Gastroesophageal sphincter (tissue), 4 donors: ENCODE data around the gene ELMO3. TPM values are rescaled to one million over a fixed set of nuclear protein-coding genes. Genes with fewer than 3 reads are reported as not detected.

ENCODE experiments used
- ATAC-seq: fragments of 150-250 bp; one replicate; pipeline ENCODE4 v1.9.1; 2016; ENCODE audit warnings: mild to moderate bottlenecking, moderate library complexity
- H3K27ac ChIP-seq, 4 donors: fragments of 200-600 bp; sonication (generic) in 3 of 4; 1 replicate in 3 of 4; 2 replicates in 1 of 4; pipeline ENCODE4 v1.5.1; 2016 to 2019
- H3K27me3 ChIP-seq: fragments of 200-600 bp; sonication (generic); one replicate; pipeline ENCODE4 v1.5.1; 2019
- H3K36me3 ChIP-seq, 2 donors: fragments of 200-600 bp; sonication (generic); one replicate each; pipeline ENCODE4 v1.5.1; 2019; ENCODE audit warnings: control low read depth in 1 of 2
- H3K4me1 ChIP-seq, 3 donors: fragments of 200-600 bp; sonication (generic); 1 replicate in 2 of 3; 2 replicates in 1 of 3; pipeline ENCODE4 v1.5.1; 2016 to 2019; ENCODE audit warnings: control low read depth in 2 of 3
- H3K4me3 ChIP-seq, 2 donors: fragments of 200-600 bp; sonication (generic); one replicate each; pipeline ENCODE4 v1.5.1; 2019; ENCODE audit warnings: mild to moderate bottlenecking in 1 of 2, moderate library complexity in 1 of 2
- H3K9me3 ChIP-seq, 3 donors: fragments of 200-600 bp; sonication (generic); one replicate each; pipeline ENCODE4 v1.5.1; 2017 to 2019; ENCODE audit warnings: control low read depth in 2 of 3
- EP300 ChIP-seq: sonication (generic); formaldehyde crosslinking; IDR thresholded peaks from one replicate; pipeline ENCODE4 v1.6.1; 2017; ENCODE audit warnings: antibody characterized with exemption, mild to moderate bottlenecking
- POLR2A ChIP-seq, 2 donors: fragments of 450-650 bp; IDR thresholded peaks; one replicate each; pipeline ENCODE4 v1.6.1; 2017; ENCODE audit warnings: antibody characterized with exemption in 2 of 2, mild to moderate bottlenecking in 2 of 2, moderate library complexity in 1 of 2
- POLR2AphosphoS5 ChIP-seq: sonication (generic); formaldehyde crosslinking; IDR thresholded peaks from one replicate; pipeline ENCODE4 v1.6.1; 2017; ENCODE audit warnings: antibody characterized with exemption
- WGBS, 2 donors: methylation state at CpG; one replicate each; pipeline ENCODE4 v1.1.5; 2018; ENCODE audit warnings: low coverage in 1 of 2; 5-methylcytosine and 5-hydroxymethylcytosine counted together
- total RNA-seq, 4 donors: library from RNA; depleted of rRNA; stranded (reverse); fragments of >200 nt; gene quantifications; one replicate each; pipeline ENCODE4 v1.1.0, GENCODE V29; 2016
- TF ChIP-seq, protein P1 (sequence below), 4 experiments: fragments of 200-600 bp in 2 of 4; fragments of 450-650 bp in 2 of 4; sonication (generic) in 1 of 4; IDR thresholded peaks; one replicate each; pipeline ENCODE4 v1.5.1; 2017 to 2019; ENCODE audit warnings: antibody characterized with exemption in 4 of 4, mild to moderate bottlenecking in 2 of 4, moderate library complexity in 2 of 4

ELMO3 gene
- total RNA-seq, 4 donors from 2014 or later: 0.15 to 3.9 (median 1.3) TPM

DNA sequence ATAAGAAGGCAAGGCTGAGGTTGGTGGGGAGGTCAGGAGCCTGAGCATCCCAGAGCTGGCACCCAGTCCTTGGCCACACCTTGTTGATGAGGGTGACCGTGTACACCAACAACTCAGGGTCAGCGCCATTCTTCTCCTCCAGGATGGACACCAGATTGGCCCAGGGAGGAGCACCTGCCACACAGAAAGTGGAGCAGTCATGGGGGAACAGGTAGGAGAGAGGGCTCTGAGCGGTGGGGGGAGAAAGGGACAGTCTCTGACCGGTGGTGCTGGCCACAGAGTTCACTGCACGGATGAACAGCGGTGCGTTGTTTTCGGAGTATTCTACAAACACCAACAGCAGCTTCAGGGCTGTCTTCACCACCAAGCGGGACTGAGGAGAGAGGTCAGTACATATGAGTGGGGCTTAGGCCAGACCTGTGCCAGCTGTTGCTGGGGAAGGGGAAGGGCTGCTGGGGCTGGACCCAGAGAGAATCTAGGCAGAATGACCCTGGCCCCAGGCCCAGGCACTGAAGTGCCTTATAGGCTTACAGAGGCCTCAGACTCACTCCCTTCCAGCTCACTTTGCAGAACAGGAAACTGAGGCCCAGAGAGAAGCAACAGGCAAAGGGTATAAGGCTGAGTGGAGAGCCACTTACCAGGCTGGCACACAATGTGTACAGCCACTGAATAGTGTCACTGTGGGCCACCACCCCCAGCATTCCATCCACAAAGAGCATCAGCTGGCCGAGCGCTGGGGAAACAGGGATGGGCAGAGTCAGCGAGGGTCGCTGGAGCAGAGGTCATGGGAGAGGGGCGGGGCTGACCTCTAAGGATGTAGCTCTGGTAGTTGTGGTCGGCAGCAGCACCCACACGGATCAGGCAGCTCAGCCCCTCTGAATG, 38.7 kb downstream of the ELMO3 start:
- Histone ChIP-seq H3K36me3 (peaks cover 0 to 73% of the 10 kb centered on the region in 2 donors), H3K27me3 (no peaks in the 10 kb centered on the region), H3K4me3 (no peak overlapping the region), H3K4me1 (peaks cover 0 to 25% (median 7%) of the 10 kb centered on the region in 3 donors), H3K9me3 (no peaks in the 10 kb centered on the region), H3K27ac (no peak overlapping the region)
- no peak for ATAC-seq
- TF ChIP-seq, protein P1, sequence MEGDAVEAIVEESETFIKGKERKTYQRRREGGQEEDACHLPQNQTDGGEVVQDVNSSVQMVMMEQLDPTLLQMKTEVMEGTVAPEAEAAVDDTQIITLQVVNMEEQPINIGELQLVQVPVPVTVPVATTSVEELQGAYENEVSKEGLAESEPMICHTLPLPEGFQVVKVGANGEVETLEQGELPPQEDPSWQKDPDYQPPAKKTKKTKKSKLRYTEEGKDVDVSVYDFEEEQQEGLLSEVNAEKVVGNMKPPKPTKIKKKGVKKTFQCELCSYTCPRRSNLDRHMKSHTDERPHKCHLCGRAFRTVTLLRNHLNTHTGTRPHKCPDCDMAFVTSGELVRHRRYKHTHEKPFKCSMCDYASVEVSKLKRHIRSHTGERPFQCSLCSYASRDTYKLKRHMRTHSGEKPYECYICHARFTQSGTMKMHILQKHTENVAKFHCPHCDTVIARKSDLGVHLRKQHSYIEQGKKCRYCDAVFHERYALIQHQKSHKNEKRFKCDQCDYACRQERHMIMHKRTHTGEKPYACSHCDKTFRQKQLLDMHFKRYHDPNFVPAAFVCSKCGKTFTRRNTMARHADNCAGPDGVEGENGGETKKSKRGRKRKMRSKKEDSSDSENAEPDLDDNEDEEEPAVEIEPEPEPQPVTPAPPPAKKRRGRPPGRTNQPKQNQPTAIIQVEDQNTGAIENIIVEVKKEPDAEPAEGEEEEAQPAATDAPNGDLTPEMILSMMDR (IDR thresholded peaks at IDR 0.05): no peak
- TF ChIP-seq EP300 (no peak), POLR2AphosphoS5 (no peak)
- 61 to 81% methylated on average over 5 to 10 of the region's 16 CpGs for WGBS, 2 donors

DNA sequence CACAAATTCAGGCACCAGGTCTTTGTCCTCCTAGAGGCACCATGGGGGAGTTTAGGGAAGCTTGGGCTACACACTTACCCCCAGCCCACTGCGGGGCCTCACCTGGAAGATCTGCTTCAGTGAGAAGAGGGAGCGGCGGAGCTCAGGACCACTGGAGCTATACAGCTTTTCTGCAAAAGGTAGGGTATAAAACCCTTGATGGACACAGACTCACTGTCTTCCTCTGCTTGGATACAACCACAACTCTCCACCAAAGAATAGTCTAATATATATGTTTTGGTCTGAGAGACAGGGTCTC, 39.3 kb downstream of the ELMO3 start:
- Histone ChIP-seq H3K27me3 (no peaks in the 10 kb centered on the region), H3K9me3 (no peaks in the 10 kb centered on the region), H3K4me3 (no peak overlapping the region), H3K27ac (no peak overlapping the region), H3K4me1 (peaks cover 0 to 29% (median 7%) of the 10 kb centered on the region in 3 donors), H3K36me3 (peaks cover 0 to 67% of the 10 kb centered on the region in 2 donors)
- no peak for ATAC-seq
- 83% methylated on average over 1 of the region's 3 CpGs; no CpG with 5 or more reads in 1 of the 2 donors for WGBS, 2 donors
- no peak for TF ChIP-seq EP300
- TF ChIP-seq POLR2AphosphoS5: no peak
- TF ChIP-seq, protein P1 (IDR thresholded peaks at IDR 0.05): no peak
- no peak for TF ChIP-seq POLR2A (IDR thresholded peaks at IDR 0.05)

DNA sequence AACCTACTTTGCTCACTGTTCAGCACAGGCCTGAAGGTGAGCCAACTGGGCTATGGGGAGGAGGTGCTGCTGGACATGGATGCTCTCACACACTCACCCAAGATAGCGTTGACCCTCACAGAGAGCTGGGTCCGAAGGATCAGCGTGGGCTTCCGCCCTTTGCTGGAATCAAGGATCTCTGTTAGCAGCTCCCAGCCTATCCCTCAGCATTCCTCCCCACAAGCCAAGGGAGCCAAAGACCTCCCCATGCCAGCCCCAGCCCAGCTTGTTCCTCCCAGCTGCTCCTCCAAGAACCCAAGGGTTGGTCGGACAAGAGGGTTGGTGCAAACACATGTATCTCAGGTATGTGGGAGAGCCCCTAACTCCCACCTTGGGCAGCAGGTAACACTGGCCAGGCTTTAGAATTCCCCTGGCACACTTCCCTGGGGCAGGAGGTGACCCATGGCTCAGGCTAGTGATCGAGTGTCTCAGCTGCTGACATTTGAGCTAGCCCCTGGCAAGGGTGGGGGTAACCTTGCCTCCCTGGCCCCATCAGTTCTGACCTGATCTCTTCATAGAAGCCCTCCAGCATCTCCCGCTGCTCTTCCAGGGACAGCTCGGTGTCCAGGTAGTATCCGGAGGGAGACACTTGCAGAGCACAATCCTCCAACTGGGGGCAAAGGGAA, 40.0 kb downstream of the ELMO3 start:
- Histone ChIP-seq H3K9me3 (no peaks in the 10 kb centered on the region), H3K36me3 (peaks cover 0 to 60% of the 10 kb centered on the region in 2 donors), H3K4me1 (peaks cover 0 to 36% (median 10%) of the 10 kb centered on the region in 3 donors), H3K27ac (no peak overlapping the region), H3K27me3 (no peaks in the 10 kb centered on the region), H3K4me3 (no peak overlapping the region)
- no peak for ATAC-seq
- WGBS, 2 donors: 100% methylated on average over 1 to 2 of the region's 9 CpGs
- TF ChIP-seq EP300: no peak
- no peak for TF ChIP-seq POLR2A (IDR thresholded peaks at IDR 0.05)
- no peak for TF ChIP-seq POLR2AphosphoS5
- TF ChIP-seq, protein P1 (IDR thresholded peaks at IDR 0.05): no peak

DNA sequence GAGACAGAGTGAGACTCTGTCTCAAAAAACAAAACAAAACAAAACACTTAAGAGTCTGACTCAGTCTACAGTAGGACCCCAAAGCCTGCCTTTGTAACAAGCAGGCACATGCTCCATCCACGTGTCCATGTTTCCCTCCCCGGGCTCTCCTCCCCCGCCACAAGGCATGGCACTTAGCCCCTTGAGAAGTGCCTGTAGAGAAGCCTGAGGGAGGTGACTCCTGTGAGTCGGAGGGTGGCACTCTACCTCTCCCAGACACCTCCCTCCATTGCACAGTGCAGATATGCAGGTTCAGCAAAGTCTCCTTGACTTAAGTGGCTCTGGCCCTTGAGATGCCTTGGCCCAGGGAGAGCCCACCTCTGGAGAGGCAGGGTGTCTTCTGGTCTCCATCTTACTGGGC, 41.6 kb downstream of the ELMO3 start:
- Histone ChIP-seq H3K4me3 (no peak overlapping the region), H3K9me3 (no peaks in the 10 kb centered on the region), H3K4me1 (peaks cover 0 to 52% (median 25%) of the 10 kb centered on the region in 3 donors), H3K36me3 (peaks cover 0 to 44% of the 10 kb centered on the region in 2 donors), H3K27ac (peak overlapping the region in 3 of 4 donors; percentile 30 to 67 (median 60)), H3K27me3 (no peaks in the 10 kb centered on the region)
- no peak for ATAC-seq
- TF ChIP-seq POLR2AphosphoS5 (no peak), POLR2A (IDR thresholded peaks at IDR 0.05) (no peak), EP300 (no peak)
- TF ChIP-seq, protein P1 (IDR thresholded peaks at IDR 0.05): no peak
- 83 to 92% methylated on average over 1 to 4 of the region's 4 CpGs for WGBS, 2 donors
